Kidney (tissue), 14 donors: Measurements from ENCODE around the gene UBA1. TPM values are rescaled to one million over a fixed set of nuclear protein-coding genes. Genes with fewer than 3 reads are reported as not detected.

Experiments
- DNase-seq, 5 donors: peaks; one replicate each; pipeline ENCODE4 v3.0.0-alpha.2; 2013 to 2020
- FAIRE-seq: peaks from 2 replicates; lab custom pipeline; 2012; peaks lifted over from hg19 to GRCh38; lab: Jason Lieb, UNC
- H3K27ac ChIP-seq, 2 donors: one replicate each; pipeline ENCODE4 v1.7.0; 2013; ENCODE audit warnings: low read depth in 2 of 2, low read length in 2 of 2, inconsistent platforms in 1 of 2
- H3K27me3 ChIP-seq: one replicate; pipeline ENCODE4 v1.7.1; 2013; ENCODE audit warnings: low read length, inconsistent platforms; ENCODE audit not compliant: control insufficient read depth, insufficient read depth
- H3K36me3 ChIP-seq, 3 donors: one replicate each; pipeline versions ENCODE4 v1.7.0 to v1.7.1; 2013; ENCODE audit warnings: low read length in 3 of 3, control low read depth in 1 of 3, inconsistent platforms in 1 of 3; ENCODE audit not compliant: insufficient read depth in 3 of 3, control insufficient read depth in 2 of 3
- H3K4me1 ChIP-seq, 3 donors: one replicate each; pipeline versions ENCODE4 v1.7.0 to v1.7.1; 2013; ENCODE audit warnings: low read length in 3 of 3, inconsistent platforms in 1 of 3, low read depth in 1 of 3; ENCODE audit not compliant: control insufficient read depth in 2 of 3, insufficient read depth in 2 of 3
- H3K4me3 ChIP-seq, 3 donors: one replicate each; pipeline versions ENCODE4 v1.7.0 to v1.8.1; 2013; ENCODE audit warnings: low read length in 3 of 3, control low read depth in 1 of 3, inconsistent platforms in 1 of 3
- H3K9ac ChIP-seq, 3 donors: one replicate each; pipeline versions ENCODE4 v1.7.0 to v1.7.1; 2013; ENCODE audit warnings: low read length in 3 of 3, control low read depth in 1 of 3, inconsistent platforms in 1 of 3
- H3K9me3 ChIP-seq, 3 donors: one replicate each; pipeline versions ENCODE4 v1.7.0 to v1.7.1; 2013; ENCODE audit warnings: low read length in 3 of 3, control low read depth in 1 of 3, inconsistent platforms in 1 of 3; ENCODE audit not compliant: control insufficient read depth in 2 of 3, insufficient read depth in 1 of 3
- intact Hi-C: fragments of 100-400 bp; cut with DNase I; formaldehyde crosslinking; loops from one replicate; pipeline ENCODE4 v1.11.1; 2022
- polyA plus RNA-seq: library from polyadenylated mRNA; stranded (reverse); fragments of 350-450 nt; fragmentation: Illumina TruSeq; extraction: RNeasy Lipid Tissue Mini Kit (QIAGEN cat#74804); gene quantifications from one replicate; pipeline ENCODE4 v1.2.3, GENCODE V29; 2014; ENCODE audit warnings: low read depth, low replicate concordance; ENCODE audit not compliant: insufficient read depth
- total RNA-seq: library from RNA; stranded (reverse); fragmentation: NEBNext Ultra II Directional; extraction: Animal tissue kit (Norgen Biotek cat#: 25700); gene quantifications from one replicate; pipeline ENCODE4 v1.2.1, GENCODE V29; 2021
- TF ChIP-seq, protein P1 (sequence below): IDR thresholded peaks from 3 replicates; pipeline ENCODE4 v1.5.1; 2012; ENCODE audit warnings: mild to moderate bottlenecking, moderate library complexity, borderline replicate concordance; ENCODE audit not compliant: insufficient read depth; ENCODE audit errors: extremely low read depth
- donor health status: control.
- donor health status: control.
- donor health status: control.
- donor health status: control.
- donor health status: control.
- donor health status: DM: yes; HTN: yes; CAD: no.
- donor health status: Normal renal cell carcinoma (clear cell type).

Gene UBA1
- total and polyA plus RNA-seq, 2 donors from 2014 or later, result 155 to 218 TPM

- no peaks in the 10 kb centered on the region for H3K27me3 ChIP-seq
- H3K36me3 ChIP-seq, result peaks cover 39 to 80% (median 42%) of the 10 kb centered on the region in 3 donors
- FAIRE-seq (no peak), DNase-seq (peak in 1 of 5 donors; percentile 55)
- intact Hi-C loops, result no loop called here
- TF ChIP-seq, protein P1, sequence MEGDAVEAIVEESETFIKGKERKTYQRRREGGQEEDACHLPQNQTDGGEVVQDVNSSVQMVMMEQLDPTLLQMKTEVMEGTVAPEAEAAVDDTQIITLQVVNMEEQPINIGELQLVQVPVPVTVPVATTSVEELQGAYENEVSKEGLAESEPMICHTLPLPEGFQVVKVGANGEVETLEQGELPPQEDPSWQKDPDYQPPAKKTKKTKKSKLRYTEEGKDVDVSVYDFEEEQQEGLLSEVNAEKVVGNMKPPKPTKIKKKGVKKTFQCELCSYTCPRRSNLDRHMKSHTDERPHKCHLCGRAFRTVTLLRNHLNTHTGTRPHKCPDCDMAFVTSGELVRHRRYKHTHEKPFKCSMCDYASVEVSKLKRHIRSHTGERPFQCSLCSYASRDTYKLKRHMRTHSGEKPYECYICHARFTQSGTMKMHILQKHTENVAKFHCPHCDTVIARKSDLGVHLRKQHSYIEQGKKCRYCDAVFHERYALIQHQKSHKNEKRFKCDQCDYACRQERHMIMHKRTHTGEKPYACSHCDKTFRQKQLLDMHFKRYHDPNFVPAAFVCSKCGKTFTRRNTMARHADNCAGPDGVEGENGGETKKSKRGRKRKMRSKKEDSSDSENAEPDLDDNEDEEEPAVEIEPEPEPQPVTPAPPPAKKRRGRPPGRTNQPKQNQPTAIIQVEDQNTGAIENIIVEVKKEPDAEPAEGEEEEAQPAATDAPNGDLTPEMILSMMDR, result no peak
- H3K9ac ChIP-seq, result no peak overlapping the region
- no peaks in the 10 kb centered on the region for H3K4me1 ChIP-seq
- H3K9me3 ChIP-seq, result no peaks in the 10 kb centered on the region
- H3K27ac ChIP-seq, result no peak overlapping the region
- H3K4me3 ChIP-seq, result no peak overlapping the region
These were observed 17.2 kb downstream of the UBA1 start for GRCh38 chrX:47210661-47211425.

GRCh38 chrX:47212381-47213293 lies 19.0 kb downstream of the UBA1 start:
- H3K27me3 ChIP-seq, result no peaks in the 10 kb centered on the region
- FAIRE-seq (no peak), DNase-seq (peak in 1 of 5 donors; percentile 33)
- H3K9ac ChIP-seq, result no peak overlapping the region
- H3K27ac ChIP-seq, result no peak overlapping the region
- H3K4me1 ChIP-seq, result peaks cover 0 to 7% (median 4%) of the 10 kb centered on the region in 3 donors
- H3K36me3 ChIP-seq, result peaks cover 37 to 65% (median 38%) of the 10 kb centered on the region in 3 donors
- intact Hi-C loops, result no loop called here
- no peak overlapping the region for H3K4me3 ChIP-seq
- TF ChIP-seq, protein P1, result no peak
- H3K9me3 ChIP-seq, result no peaks in the 10 kb centered on the region

GRCh38 chrX:47214435-47215077 lies 20.9 kb downstream of the UBA1 start:
- Histone ChIP-seq H3K9me3 (no peaks in the 10 kb centered on the region), H3K9ac (no peak overlapping the region), H3K4me1 (peaks cover 0 to 9% (median 4%) of the 10 kb centered on the region in 3 donors), H3K36me3 (peaks cover 33 to 54% (median 34%) of the 10 kb centered on the region in 3 donors), H3K27me3 (peaks cover under 1% of the 10 kb centered on the region), H3K27ac (no peak overlapping the region), H3K4me3 (no peak overlapping the region)
- intact Hi-C loops, result no loop called here
- FAIRE-seq (no peak), DNase-seq (peak in 1 of 5 donors; percentile 68)
- TF ChIP-seq, protein P1, result no peak
